SK-N-SH treated with all-trans-retinoic acid at 6 μM for 48 hours (cell line): ENCODE results near the gene ADSS1.
A peak's percentile ranks its signal among the peaks of the same experiment; 100 is the strongest.

Source experiments
- ATAC-seq: fragments of 200-7000 bp; cut with Tn5 transposase; 3 replicates; pipeline ENCODE4 v1.9.1; 2020; ENCODE audit warnings: mild to moderate bottlenecking, moderate library complexity
- ARNTL ChIP-seq: fragments of 450-650 bp; formaldehyde crosslinking; IDR thresholded peaks from 2 replicates; pipeline ENCODE4 v1.5.0; 2020; ENCODE audit warnings: low read depth, mild to moderate bottlenecking, moderate library complexity, borderline replicate concordance
- BACH2 ChIP-seq: fragments of 250-450 bp; sonication (Bioruptor Pico); IDR thresholded peaks from 2 replicates; pipeline ENCODE4 v1.9.0; 2021; ENCODE audit warnings: mild to moderate bottlenecking, borderline replicate concordance
- CREB5 ChIP-seq: fragments of 250-450 bp; sonication (Bioruptor Pico); IDR thresholded peaks from 2 replicates; pipeline ENCODE4 v1.5.1; 2020; ENCODE audit warnings: low read depth, mild to moderate bottlenecking, moderate library complexity
- CSDC2 ChIP-seq: fragments of 250-450 bp; sonication (Bioruptor Pico); IDR thresholded peaks from 2 replicates; pipeline ENCODE4 v1.5.0; 2020; ENCODE audit warnings: mild to moderate bottlenecking, moderate library complexity
- CSRNP3 ChIP-seq: fragments of 250-450 bp; sonication (Bioruptor Pico); IDR thresholded peaks from 2 replicates; pipeline ENCODE4 v1.5.1; 2021; ENCODE audit warnings: mild to moderate bottlenecking, moderate library complexity
- GLIS3 ChIP-seq: fragments of 250-450 bp; sonication (Bioruptor Pico); IDR thresholded peaks from 2 replicates; pipeline ENCODE4 v1.5.0; 2020; ENCODE audit warnings: mild to moderate bottlenecking, moderate library complexity
- PATZ1 ChIP-seq: fragments of 250-450 bp; sonication (Bioruptor Pico); IDR thresholded peaks from 2 replicates; pipeline ENCODE4 v1.8.0; 2020; ENCODE audit warnings: mild to moderate bottlenecking, moderate library complexity, borderline replicate concordance
- POU6F1 ChIP-seq: fragments of 250-450 bp; sonication (Bioruptor Pico); IDR thresholded peaks from 2 replicates; pipeline ENCODE4 v1.8.0; 2021; ENCODE audit warnings: low read depth, mild to moderate bottlenecking, moderate library complexity, borderline replicate concordance
- RARB ChIP-seq: fragments of 250-450 bp; sonication (Bioruptor Pico); IDR thresholded peaks from 2 replicates; pipeline ENCODE4 v1.8.0; 2021; ENCODE audit warnings: mild to moderate bottlenecking, moderate library complexity
- SNAI2 ChIP-seq: fragments of 250-450 bp; sonication (Bioruptor Pico); IDR thresholded peaks from 2 replicates; pipeline ENCODE4 v1.5.0; 2020; ENCODE audit warnings: mild to moderate bottlenecking, moderate library complexity
- TCF4 ChIP-seq: fragments of 250-450 bp; sonication (Bioruptor Pico); IDR thresholded peaks from 2 replicates; pipeline ENCODE4 v1.8.0; 2021; ENCODE audit warnings: mild to moderate bottlenecking, moderate library complexity, borderline replicate concordance
- TSHZ2 ChIP-seq: fragments of 250-450 bp; sonication (Bioruptor Pico); IDR thresholded peaks from 2 replicates; pipeline ENCODE4 v1.5.0; 2020; ENCODE audit warnings: mild to moderate bottlenecking, moderate library complexity
- ZFP30 ChIP-seq: fragments of 450-650 bp; formaldehyde crosslinking; IDR thresholded peaks from 2 replicates; pipeline ENCODE4 v1.5.0; 2022; ENCODE audit warnings: mild to moderate bottlenecking, moderate library complexity
- ZNF565 ChIP-seq: fragments of 450-650 bp; formaldehyde crosslinking; conservative IDR thresholded peaks from 2 replicates; pipeline ENCODE4 v1.5.0; 2020; ENCODE audit warnings: low read depth, mild to moderate bottlenecking, moderate library complexity
- ZNF70 ChIP-seq: fragments of 450-650 bp; formaldehyde crosslinking; IDR thresholded peaks from 2 replicates; pipeline ENCODE4 v1.5.0; 2020; ENCODE audit warnings: mild to moderate bottlenecking, moderate library complexity
- ZNF8 ChIP-seq: fragments of 450-650 bp; formaldehyde crosslinking; IDR thresholded peaks from 2 replicates; pipeline ENCODE4 v1.5.0; 2020; ENCODE audit warnings: mild to moderate bottlenecking, moderate library complexity

ADSS1 gene

GRCh38 chr14:104724981-104725771 is 1.1 kb downstream of the ADSS1 start:
- ATAC-seq, result peak; percentile 48
- TF ChIP-seq ZNF8 (CRISPR knock-in tag) (no peak), PATZ1 (CRISPR knock-in tag) (no peak)

- no peak for ATAC-seq
- no peak for TF ChIP-seq CREB5
- no peak for TF ChIP-seq POU6F1 (CRISPR knock-in tag)
- no peak for TF ChIP-seq ARNTL (CRISPR knock-in tag)
- no peak for TF ChIP-seq BACH2 (CRISPR knock-in tag)
- TF ChIP-seq RARB (CRISPR knock-in tag), result no peak
- no peak for TF ChIP-seq ZNF565 (CRISPR knock-in tag)
- no peak for TF ChIP-seq TSHZ2 (CRISPR knock-in tag)
- no peak for TF ChIP-seq CSRNP3 (CRISPR knock-in tag)
Measured at GRCh38 chr14:104725772-104726548, 1.9 kb downstream of the ADSS1 start.

GRCh38 chr14:104726600-104727451 is 2.8 kb downstream of the ADSS1 start:
- TF ChIP-seq RARB (CRISPR knock-in tag) (no peak), GLIS3 (CRISPR knock-in tag) (no peak), TCF4 (no peak), ARNTL (CRISPR knock-in tag) (no peak), PATZ1 (CRISPR knock-in tag) (no peak), ZNF70 (CRISPR knock-in tag) (no peak), ZFP30 (CRISPR knock-in tag) (no peak), SNAI2 (CRISPR knock-in tag) (no peak), TSHZ2 (CRISPR knock-in tag) (no peak), POU6F1 (CRISPR knock-in tag) (no peak), CSDC2 (CRISPR knock-in tag) (no peak), BACH2 (CRISPR knock-in tag) (no peak)
- no peak for ATAC-seq
